HG03342 (cell line): ENCODE results near the gene GNG12.

Experiments
- ATAC-seq: cut with Tn5 transposase; IDR thresholded peaks from one replicate; pipeline ENCODE4 v1.9.1; 2021; ENCODE audit warnings: mild to moderate bottlenecking, moderate library complexity; ENCODE audit not compliant: unreplicated experiment

Gene GNG12

GRCh38 chr1:67816095-67816475 lies 17.2 kb downstream of the GNG12 start:
- no peak for ATAC-seq

- no peak for ATAC-seq
Measured at GRCh38 chr1:67815303-67816094, 17.8 kb downstream of the GNG12 start.

GRCh38 chr1:67814121-67814772 lies 19.0 kb downstream of the GNG12 start:
- ATAC-seq, result no peak

- ATAC-seq, result no peak
Measured at GRCh38 chr1:67812226-67812625, 21.0 kb downstream of the GNG12 start.

- ATAC-seq, result no peak
Measured at GRCh38 chr1:67811781-67812180, 21.5 kb downstream of the GNG12 start.

- no peak for ATAC-seq
Measured at GRCh38 chr1:67809887-67810286, 23.4 kb downstream of the GNG12 start.

GRCh38 chr1:67807282-67807681 lies 26.0 kb downstream of the GNG12 start:
- ATAC-seq, result no peak

- no peak for ATAC-seq
Measured at GRCh38 chr1:67804710-67805109, 28.6 kb downstream of the GNG12 start.

GRCh38 chr1:67803380-67804279 lies 29.6 kb downstream of the GNG12 start:
- ATAC-seq, result no peak

- ATAC-seq, result no peak
Measured at GRCh38 chr1:67802565-67802964, 30.7 kb downstream of the GNG12 start.

GRCh38 chr1:67801903-67802302 lies 31.4 kb downstream of the GNG12 start:
- ATAC-seq, result no peak

GRCh38 chr1:67795179-67795912 lies 37.9 kb downstream of the GNG12 start:
- ATAC-seq, result no peak

GRCh38 chr1:67793562-67793961 lies 39.7 kb downstream of the GNG12 start:
- no peak for ATAC-seq

- no peak for ATAC-seq
Measured at GRCh38 chr1:67792741-67793458, 40.4 kb downstream of the GNG12 start.

- ATAC-seq, result no peak
Measured at GRCh38 chr1:67792103-67792502, 41.2 kb downstream of the GNG12 start.

GRCh38 chr1:67791686-67792085 lies 41.6 kb downstream of the GNG12 start:
- no peak for ATAC-seq

GRCh38 chr1:67791261-67791660 lies 42.0 kb downstream of the GNG12 start:
- ATAC-seq, result no peak

GRCh38 chr1:67790201-67790692 lies 43.0 kb downstream of the GNG12 start:
- no peak for ATAC-seq

GRCh38 chr1:67789551-67789950 lies 43.7 kb downstream of the GNG12 start:
- ATAC-seq, result no peak

- ATAC-seq, result no peak
Measured at GRCh38 chr1:67788904-67789303, 44.4 kb downstream of the GNG12 start.
